H1 (cell line): Measurements from ENCODE around the gene SND1. TPM values are rescaled to one million over a fixed set of nuclear protein-coding genes. Genes with fewer than 3 reads are reported as not detected.

Source experiments
- ATF3 ChIP-seq: IDR thresholded peaks from 2 replicates; pipeline ENCODE4 v1.6.1; 2011; ENCODE audit warnings: low read depth, mild to moderate bottlenecking, low read length; ENCODE audit not compliant: insufficient read depth
- CHD1 ChIP-seq: IDR thresholded peaks from 2 replicates; pipeline ENCODE4 v1.6.1; 2012; ENCODE audit warnings: low read depth, low read length, improper control_type of control experiment
- KDM5A ChIP-seq: fragments of 200-600 bp; IDR thresholded peaks from 2 replicates; pipeline ENCODE4 v1.7.1; 2012; ENCODE audit warnings: mild to moderate bottlenecking, low read length, inconsistent platforms, mixed read lengths
- NANOG ChIP-seq: IDR thresholded peaks from 2 replicates; pipeline ENCODE4 v1.6.1; 2011; ENCODE audit warnings: low read length, low read depth, mild to moderate bottlenecking, inconsistent platforms; ENCODE audit not compliant: insufficient read depth, poor library complexity, severe bottlenecking
- RXRA ChIP-seq: IDR thresholded peaks from 2 replicates; pipeline ENCODE4 v1.6.1; 2011; ENCODE audit warnings: low read depth, mild to moderate bottlenecking, low read length, moderate library complexity; ENCODE audit not compliant: insufficient read depth
- SAP30 ChIP-seq: fragments of 300-600 bp; sonication (generic); IDR thresholded peaks from 2 replicates; pipeline ENCODE4 v1.7.1; 2012; ENCODE audit warnings: low read length, moderate library complexity, mild to moderate bottlenecking, inconsistent platforms; ENCODE audit not compliant: insufficient read depth, insufficient replicate concordance
- SIN3A ChIP-seq, 2 experiments: IDR thresholded peaks in 1 of 2; conservative IDR thresholded peaks in 1 of 2; 2 replicates each; pipeline ENCODE4 v1.6.1; 2011 to 2012; ENCODE audit warnings: low read length in 2 of 2, improper control_type of control experiment in 1 of 2, low read depth in 1 of 2, mild to moderate bottlenecking in 1 of 2
- SRF ChIP-seq: IDR thresholded peaks from 2 replicates; pipeline ENCODE4 v1.6.1; 2011; ENCODE audit warnings: mild to moderate bottlenecking, low read depth, low read length, moderate library complexity
- USF2 ChIP-seq: IDR thresholded peaks from 2 replicates; pipeline ENCODE4 v1.6.1; 2011; ENCODE audit warnings: low read length, improper control_type of control experiment
- polyA plus RNA-seq, 7 experiments: library from polyadenylated mRNA; depleted of rRNA in 3 of 7; stranded (reverse) in 5 of 7; unstranded in 2 of 7; fragments of >200 nt in 5 of 7; fragments of 200-250 nt in 2 of 7; gene quantifications; 1 replicate in 5 of 7; 2 replicates in 1 of 7; 4 replicates in 1 of 7; pipeline versions ENCODE4 v1.2.1 to v1.2.3, GENCODE V29; 2011 to 2013; ENCODE audit warnings: missing spikeins in 2 of 7, mixed read lengths in 2 of 7
- total RNA-seq: library from RNA; stranded (reverse); fragmentation: NEBNext Ultra II Directional; extraction: Animal tissue kit (Norgen Biotek cat#: 25700); gene quantifications from 2 replicates; pipeline ENCODE4 v1.2.1, GENCODE V29; 2021

The SND1 gene
- total and polyA plus RNA-seq, 2 of the 8 experiments (the other 6 are each of a cell fraction or from before 2014, with no cell fraction given) = 122 to 290 TPM

- TF ChIP-seq SRF (no peak), SAP30 (no peak), SIN3A (conservative IDR thresholded peaks at IDR 0.05 in 1 of 2, IDR thresholded peaks at IDR 0.05 in 1 of 2; ENCODE audit: low read depth in 1 of 2, low read length in 2 of 2) (no peak), RXRA (no peak), USF2 (no peak), CHD1 (no peak), NANOG (no peak), KDM5A (no peak), ATF3 (no peak)
Measured at GRCh38 chr7:128030654-128031611, 378.9 kb downstream of the SND1 start, which contains the start of gene LRRC4 (continued).
